Measurements from ENCODE around the gene FBXO21.

GRCh38 chr12:117213295-117213808 is 23.1 kb upstream of the FBXO21 start:
- TF ChIP-seq, protein P1, sequence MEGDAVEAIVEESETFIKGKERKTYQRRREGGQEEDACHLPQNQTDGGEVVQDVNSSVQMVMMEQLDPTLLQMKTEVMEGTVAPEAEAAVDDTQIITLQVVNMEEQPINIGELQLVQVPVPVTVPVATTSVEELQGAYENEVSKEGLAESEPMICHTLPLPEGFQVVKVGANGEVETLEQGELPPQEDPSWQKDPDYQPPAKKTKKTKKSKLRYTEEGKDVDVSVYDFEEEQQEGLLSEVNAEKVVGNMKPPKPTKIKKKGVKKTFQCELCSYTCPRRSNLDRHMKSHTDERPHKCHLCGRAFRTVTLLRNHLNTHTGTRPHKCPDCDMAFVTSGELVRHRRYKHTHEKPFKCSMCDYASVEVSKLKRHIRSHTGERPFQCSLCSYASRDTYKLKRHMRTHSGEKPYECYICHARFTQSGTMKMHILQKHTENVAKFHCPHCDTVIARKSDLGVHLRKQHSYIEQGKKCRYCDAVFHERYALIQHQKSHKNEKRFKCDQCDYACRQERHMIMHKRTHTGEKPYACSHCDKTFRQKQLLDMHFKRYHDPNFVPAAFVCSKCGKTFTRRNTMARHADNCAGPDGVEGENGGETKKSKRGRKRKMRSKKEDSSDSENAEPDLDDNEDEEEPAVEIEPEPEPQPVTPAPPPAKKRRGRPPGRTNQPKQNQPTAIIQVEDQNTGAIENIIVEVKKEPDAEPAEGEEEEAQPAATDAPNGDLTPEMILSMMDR (IDR thresholded peaks at IDR 0.05): no peak
- no peak for TF ChIP-seq ZFX (IDR thresholded peaks at IDR 0.05; ENCODE audit: borderline replicate concordance)

Data from 22Rv1 (cell line).